ENCODE measurements around the gene IER5L.

DNA sequence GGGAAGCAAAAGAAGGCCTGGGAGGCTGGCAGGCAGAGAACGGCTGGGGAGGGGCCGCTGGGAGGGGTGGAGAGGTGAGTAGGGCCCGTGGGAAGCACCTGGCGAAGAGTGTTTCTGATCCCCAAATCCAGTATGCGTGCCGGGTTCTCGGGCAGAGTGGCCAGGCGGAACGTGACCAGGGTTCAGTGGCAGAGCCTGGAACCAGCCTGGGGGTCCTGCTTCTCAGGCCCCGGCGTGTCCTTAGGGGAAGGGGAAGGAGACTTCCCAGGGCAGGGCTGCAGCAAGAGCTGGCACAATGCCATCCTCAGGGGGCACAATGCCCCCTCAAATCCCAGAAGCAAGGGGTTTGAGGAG is 25.5 kb upstream of the IER5L start:
- TF ChIP-seq, protein P1, sequence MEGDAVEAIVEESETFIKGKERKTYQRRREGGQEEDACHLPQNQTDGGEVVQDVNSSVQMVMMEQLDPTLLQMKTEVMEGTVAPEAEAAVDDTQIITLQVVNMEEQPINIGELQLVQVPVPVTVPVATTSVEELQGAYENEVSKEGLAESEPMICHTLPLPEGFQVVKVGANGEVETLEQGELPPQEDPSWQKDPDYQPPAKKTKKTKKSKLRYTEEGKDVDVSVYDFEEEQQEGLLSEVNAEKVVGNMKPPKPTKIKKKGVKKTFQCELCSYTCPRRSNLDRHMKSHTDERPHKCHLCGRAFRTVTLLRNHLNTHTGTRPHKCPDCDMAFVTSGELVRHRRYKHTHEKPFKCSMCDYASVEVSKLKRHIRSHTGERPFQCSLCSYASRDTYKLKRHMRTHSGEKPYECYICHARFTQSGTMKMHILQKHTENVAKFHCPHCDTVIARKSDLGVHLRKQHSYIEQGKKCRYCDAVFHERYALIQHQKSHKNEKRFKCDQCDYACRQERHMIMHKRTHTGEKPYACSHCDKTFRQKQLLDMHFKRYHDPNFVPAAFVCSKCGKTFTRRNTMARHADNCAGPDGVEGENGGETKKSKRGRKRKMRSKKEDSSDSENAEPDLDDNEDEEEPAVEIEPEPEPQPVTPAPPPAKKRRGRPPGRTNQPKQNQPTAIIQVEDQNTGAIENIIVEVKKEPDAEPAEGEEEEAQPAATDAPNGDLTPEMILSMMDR (IDR thresholded peaks at IDR 0.05; ENCODE audit: low read length), result no peak
- TF ChIP-seq EZH2 (IDR thresholded peaks at IDR 0.05; ENCODE audit: borderline replicate concordance, low read length), result no peak
